ENCODE results near the gene KLHL11.

KLHL11 gene

DNA sequence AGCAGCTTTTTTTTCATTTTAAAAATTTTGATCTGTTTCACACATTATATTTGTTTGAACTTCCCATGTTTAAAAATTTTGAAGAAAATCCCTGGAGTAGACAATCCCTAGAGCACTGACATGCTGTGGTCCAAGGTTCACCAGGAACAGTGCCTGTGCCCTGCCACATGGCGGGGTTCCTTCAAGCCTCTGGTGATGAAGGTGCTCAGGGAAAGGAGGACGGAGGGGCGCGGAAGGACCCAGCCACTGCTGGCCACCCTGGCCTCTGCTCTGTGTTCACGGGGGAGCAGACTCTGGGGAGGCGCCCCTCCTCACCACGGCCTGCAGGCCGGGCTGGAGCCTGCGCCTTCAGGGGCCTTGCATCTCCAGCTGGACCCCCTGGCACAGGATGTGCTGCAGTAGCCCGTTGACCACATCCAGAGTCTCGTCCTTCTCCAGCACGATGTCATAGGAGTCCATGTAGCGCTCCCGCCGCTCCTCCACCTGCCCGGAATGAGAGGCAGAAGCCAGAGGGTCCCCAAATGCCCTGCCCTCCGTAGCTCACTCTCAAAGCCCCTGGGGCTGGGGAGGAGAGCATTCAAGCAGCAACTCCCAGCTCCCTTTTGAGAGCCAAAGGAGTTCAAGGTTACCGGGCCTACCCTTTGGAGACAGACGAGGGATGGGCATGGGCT is 39.9 kb downstream of the KLHL11 start:
- H3K4me1 ChIP-seq (ENCODE audit: low read length): no peaks in the 10 kb centered on the region
- H3K36me3 ChIP-seq (replicated peaks; ENCODE audit: low read depth, low read length): peaks cover 19% of the 10 kb centered on the region

DNA sequence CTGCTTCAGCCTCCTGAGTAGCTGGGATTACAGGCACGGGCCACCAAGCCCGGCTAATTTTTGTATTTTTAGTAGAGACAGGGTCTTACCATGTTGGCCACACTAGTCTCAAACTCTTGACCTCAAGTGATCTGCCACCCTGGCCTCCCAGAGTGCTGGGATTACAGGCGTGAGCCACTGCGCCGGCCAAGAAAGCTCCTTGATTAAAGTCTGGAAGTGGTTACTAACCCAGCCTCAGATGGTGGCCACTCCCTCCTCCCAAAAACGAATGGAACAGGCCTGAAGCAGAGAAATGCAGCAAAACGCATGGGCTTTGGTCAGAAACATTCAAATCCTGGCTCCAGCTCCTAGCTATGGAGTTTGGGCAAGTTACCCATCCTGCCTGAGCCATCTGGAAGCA is 41.1 kb downstream of the KLHL11 start:
- peaks cover 3% of the 10 kb centered on the region; the same call in 1 of the 2 replicates for H3K79me2 ChIP-seq (ENCODE audit: low read length)
- TF ChIP-seq EZH2phosphoT487 (IDR thresholded peaks at IDR 0.05; ENCODE audit: low read depth): no peak
- TF ChIP-seq, protein P1, sequence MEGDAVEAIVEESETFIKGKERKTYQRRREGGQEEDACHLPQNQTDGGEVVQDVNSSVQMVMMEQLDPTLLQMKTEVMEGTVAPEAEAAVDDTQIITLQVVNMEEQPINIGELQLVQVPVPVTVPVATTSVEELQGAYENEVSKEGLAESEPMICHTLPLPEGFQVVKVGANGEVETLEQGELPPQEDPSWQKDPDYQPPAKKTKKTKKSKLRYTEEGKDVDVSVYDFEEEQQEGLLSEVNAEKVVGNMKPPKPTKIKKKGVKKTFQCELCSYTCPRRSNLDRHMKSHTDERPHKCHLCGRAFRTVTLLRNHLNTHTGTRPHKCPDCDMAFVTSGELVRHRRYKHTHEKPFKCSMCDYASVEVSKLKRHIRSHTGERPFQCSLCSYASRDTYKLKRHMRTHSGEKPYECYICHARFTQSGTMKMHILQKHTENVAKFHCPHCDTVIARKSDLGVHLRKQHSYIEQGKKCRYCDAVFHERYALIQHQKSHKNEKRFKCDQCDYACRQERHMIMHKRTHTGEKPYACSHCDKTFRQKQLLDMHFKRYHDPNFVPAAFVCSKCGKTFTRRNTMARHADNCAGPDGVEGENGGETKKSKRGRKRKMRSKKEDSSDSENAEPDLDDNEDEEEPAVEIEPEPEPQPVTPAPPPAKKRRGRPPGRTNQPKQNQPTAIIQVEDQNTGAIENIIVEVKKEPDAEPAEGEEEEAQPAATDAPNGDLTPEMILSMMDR (IDR thresholded peaks at IDR 0.05; ENCODE audit: low read depth, low read length): no peak
- no peak overlapping the region for H3K9ac ChIP-seq (ENCODE audit: low read length)
- peaks cover 10% of the 10 kb centered on the region for H3K4me1 ChIP-seq (ENCODE audit: low read length)
- peaks cover 11% of the 10 kb centered on the region for H3K36me3 ChIP-seq (replicated peaks; ENCODE audit: low read depth, low read length)
- H2AFZ ChIP-seq (ENCODE audit: low read depth, low read length): no peak overlapping the region
- no peaks in the 10 kb centered on the region for H3K27me3 ChIP-seq (ENCODE audit: low read depth, low read length)
- H3K9me3 ChIP-seq (ENCODE audit: insufficient read depth, low read length): no peaks in the 10 kb centered on the region
- H3K4me3 ChIP-seq (ENCODE audit: low read length): no peak overlapping the region
- no peak overlapping the region for H3K27ac ChIP-seq (ENCODE audit: low read length)
- H4K20me1 ChIP-seq (ENCODE audit: insufficient read depth, low read length): no peaks in the 10 kb centered on the region
- no peak overlapping the region for H3K4me2 ChIP-seq (ENCODE audit: low read length)

More for the DNA sequence above, 39.9 kb downstream of the KLHL11 start:
- H3K27me3 ChIP-seq (ENCODE audit: low read depth, low read length): no peaks in the 10 kb centered on the region
- no peak overlapping the region for H2AFZ ChIP-seq (ENCODE audit: low read depth, low read length)
- no peaks in the 10 kb centered on the region for H3K79me2 ChIP-seq (ENCODE audit: low read length)
- H3K27ac ChIP-seq (ENCODE audit: low read length): no peak overlapping the region
- H3K9me3 ChIP-seq (ENCODE audit: insufficient read depth, low read length): no peaks in the 10 kb centered on the region
- no peak overlapping the region for H3K4me2 ChIP-seq (ENCODE audit: low read length)
- H3K9ac ChIP-seq (ENCODE audit: low read length): no peak overlapping the region
- no peak for TF ChIP-seq EZH2phosphoT487 (IDR thresholded peaks at IDR 0.05; ENCODE audit: low read depth)
- TF ChIP-seq, protein P1 (IDR thresholded peaks at IDR 0.05; ENCODE audit: low read depth, low read length): no peak
- no peak overlapping the region for H3K4me3 ChIP-seq (ENCODE audit: low read length)
- no peaks in the 10 kb centered on the region for H4K20me1 ChIP-seq (ENCODE audit: insufficient read depth, low read length)

DNA sequence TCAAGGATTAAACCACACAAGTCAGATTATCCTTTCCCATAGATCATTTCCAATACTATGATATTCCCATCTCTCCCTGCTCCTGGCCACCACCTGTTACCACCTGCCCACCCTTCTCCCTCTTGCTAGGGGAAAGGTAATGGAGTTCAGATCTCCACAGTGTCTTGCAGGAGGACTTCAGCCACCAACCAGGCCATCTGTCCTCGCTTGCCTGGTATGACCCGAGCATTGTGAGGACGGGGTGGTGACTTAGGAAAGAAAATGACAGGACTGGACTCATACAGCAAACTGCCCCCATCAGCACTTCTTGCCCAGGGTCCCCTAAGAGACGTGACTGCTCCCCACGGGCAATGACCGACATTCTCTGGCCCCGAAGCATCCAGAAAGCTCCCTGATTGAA is 41.6 kb downstream of the KLHL11 start:
- Histone ChIP-seq H2AFZ (ENCODE audit: low read depth, low read length) (no peak overlapping the region), H4K20me1 (ENCODE audit: insufficient read depth, low read length) (no peaks in the 10 kb centered on the region), H3K4me3 (ENCODE audit: low read length) (no peak overlapping the region), H3K4me2 (ENCODE audit: low read length) (no peak overlapping the region), H3K9me3 (ENCODE audit: insufficient read depth, low read length) (no peaks in the 10 kb centered on the region), H3K27me3 (ENCODE audit: low read depth, low read length) (no peaks in the 10 kb centered on the region), H3K27ac (ENCODE audit: low read length) (no peak overlapping the region), H3K36me3 (replicated peaks; ENCODE audit: low read depth, low read length) (peaks cover 10% of the 10 kb centered on the region), H3K9ac (ENCODE audit: low read length) (no peak overlapping the region), H3K4me1 (ENCODE audit: low read length) (peaks cover 13% of the 10 kb centered on the region), H3K79me2 (ENCODE audit: low read length) (peaks cover 3% of the 10 kb centered on the region; the same call in 1 of the 2 replicates)
- TF ChIP-seq, protein P1 (IDR thresholded peaks at IDR 0.05; ENCODE audit: low read depth, low read length): no peak
- no peak for TF ChIP-seq EZH2phosphoT487 (IDR thresholded peaks at IDR 0.05; ENCODE audit: low read depth)

DNA sequence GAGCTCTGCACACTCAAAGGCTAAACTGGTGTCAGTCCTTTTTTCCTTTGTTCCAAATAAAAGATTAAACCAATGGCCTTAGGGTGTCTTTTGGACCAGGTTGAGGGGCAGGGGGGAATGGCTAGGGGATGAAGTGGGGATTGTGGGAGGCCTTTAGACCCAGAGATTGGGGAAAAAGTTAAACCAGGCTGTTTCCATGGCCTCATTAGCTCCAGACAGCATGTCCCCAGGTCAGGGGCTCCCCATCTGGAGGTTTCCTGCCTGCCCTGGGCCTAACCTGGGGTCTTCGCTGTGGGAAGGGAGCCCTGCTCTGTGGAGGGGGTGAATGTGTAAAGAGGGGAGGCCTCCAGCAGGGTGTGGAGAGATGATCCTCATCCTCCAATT is 42.1 kb downstream of the KLHL11 start:
- Histone ChIP-seq H3K4me3 (ENCODE audit: low read length) (no peak overlapping the region), H3K4me2 (ENCODE audit: low read length) (no peak overlapping the region), H3K79me2 (ENCODE audit: low read length) (peaks cover 3% of the 10 kb centered on the region; the same call in 1 of the 2 replicates), H2AFZ (ENCODE audit: low read depth, low read length) (no peak overlapping the region), H3K9ac (ENCODE audit: low read length) (no peak overlapping the region), H3K27ac (ENCODE audit: low read length) (no peak overlapping the region), H3K27me3 (ENCODE audit: low read depth, low read length) (no peaks in the 10 kb centered on the region), H3K4me1 (ENCODE audit: low read length) (peaks cover 17% of the 10 kb centered on the region), H4K20me1 (ENCODE audit: insufficient read depth, low read length) (no peaks in the 10 kb centered on the region), H3K9me3 (ENCODE audit: insufficient read depth, low read length) (no peaks in the 10 kb centered on the region), H3K36me3 (replicated peaks; ENCODE audit: low read depth, low read length) (peaks cover 8% of the 10 kb centered on the region)
- TF ChIP-seq EZH2phosphoT487 (IDR thresholded peaks at IDR 0.05; ENCODE audit: low read depth): no peak
- TF ChIP-seq, protein P1 (IDR thresholded peaks at IDR 0.05; ENCODE audit: low read depth, low read length): no peak

Measured in OCI-LY3 (cell line).